Sigmoid colon (tissue), 7 donors: ENCODE data around the gene MX2. TPM values are rescaled to one million over a fixed set of nuclear protein-coding genes. Genes with fewer than 3 reads are reported as not detected.
A peak's percentile ranks its signal among the peaks of the same experiment; 100 is the strongest.

Experiments
- DNase-seq: peaks from one replicate; pipeline ENCODE4 v3.0.0-alpha.2; 2019
- H3K27ac ChIP-seq, 4 donors: fragments of 200-600 bp; sonication (generic); one replicate each; pipeline ENCODE4 v1.5.1; 2016 to 2019; ENCODE audit warnings: mild to moderate bottlenecking in 1 of 4
- H3K27me3 ChIP-seq, 3 donors: fragments of 200-600 bp; sonication (generic); one replicate each; pipeline ENCODE4 v1.5.1; 2019; ENCODE audit warnings: mild to moderate bottlenecking in 1 of 3
- H3K36me3 ChIP-seq, 4 donors: fragments of 200-600 bp; sonication (generic); one replicate each; pipeline ENCODE4 v1.5.1; 2016 to 2019
- H3K4me1 ChIP-seq, 4 donors: fragments of 200-600 bp; sonication (generic); one replicate each; pipeline ENCODE4 v1.5.1; 2017 to 2019
- H3K4me3 ChIP-seq, 4 donors: fragments of 200-600 bp; sonication (generic); one replicate each; pipeline ENCODE4 v1.5.1; 2017 to 2019; ENCODE audit warnings: mild to moderate bottlenecking in 2 of 4, moderate library complexity in 1 of 4
- H3K9me3 ChIP-seq, 4 donors: fragments of 200-600 bp in 3 of 4; sonication (generic) in 3 of 4; one replicate each; pipeline versions ENCODE4 v1.5.1 to v1.6.1; 2013 to 2019
- EP300 ChIP-seq, 4 donors: sonication (generic); formaldehyde crosslinking; IDR thresholded peaks; one replicate each; pipeline ENCODE4 v1.6.1; 2017; ENCODE audit warnings: antibody characterized with exemption in 4 of 4
- POLR2A ChIP-seq, 2 donors: fragments of 450-650 bp; IDR thresholded peaks; one replicate each; pipeline ENCODE4 v1.6.1; 2016; ENCODE audit warnings: antibody characterized with exemption in 2 of 2, mild to moderate bottlenecking in 2 of 2, moderate library complexity in 2 of 2
- POLR2AphosphoS5 ChIP-seq, 4 donors: sonication (generic); formaldehyde crosslinking; IDR thresholded peaks; one replicate each; pipeline ENCODE4 v1.6.1; 2017; ENCODE audit warnings: antibody characterized with exemption in 4 of 4
- WGBS, 2 donors: extraction: QIAGEN DNeasy Blood & Tissue Kit; methylation state at CpG; one replicate each; pipeline ENCODE4 v1.1.7; 2013; 5-methylcytosine and 5-hydroxymethylcytosine counted together
- intact Hi-C: fragments of 100-400 bp; cut with DNase I; formaldehyde crosslinking; loops from one replicate; pipeline ENCODE4 v1.15.1; 2023
- polyA plus RNA-seq, 3 donors: library from polyadenylated mRNA; stranded (reverse); fragments of 200-250 nt; gene quantifications; one replicate each; pipeline ENCODE4 v1.2.3, GENCODE V29; 2013
- total RNA-seq, 4 donors: library from RNA; depleted of rRNA; stranded (reverse); fragments of >200 nt; gene quantifications; one replicate each; pipeline ENCODE4 v1.1.0, GENCODE V29; 2016
- TF ChIP-seq, protein P1 (sequence below), 4 experiments: fragments of 450-650 bp in 3 of 4; fragments of 200-600 bp in 1 of 4; IDR thresholded peaks; one replicate each; pipeline ENCODE4 v1.5.1; 2016 to 2019; ENCODE audit warnings: antibody characterized with exemption in 4 of 4, mild to moderate bottlenecking in 3 of 4, moderate library complexity in 2 of 4
- donor health status: healthy with polysubstance abuse.
- donor health status: Bipolar disorder and iron deficiency.
- donor health status: healthy.

MX2 gene
- total and polyA plus RNA-seq, 7 donors, result 2.5 to 23.9 (median 6.2) TPM

DNA sequence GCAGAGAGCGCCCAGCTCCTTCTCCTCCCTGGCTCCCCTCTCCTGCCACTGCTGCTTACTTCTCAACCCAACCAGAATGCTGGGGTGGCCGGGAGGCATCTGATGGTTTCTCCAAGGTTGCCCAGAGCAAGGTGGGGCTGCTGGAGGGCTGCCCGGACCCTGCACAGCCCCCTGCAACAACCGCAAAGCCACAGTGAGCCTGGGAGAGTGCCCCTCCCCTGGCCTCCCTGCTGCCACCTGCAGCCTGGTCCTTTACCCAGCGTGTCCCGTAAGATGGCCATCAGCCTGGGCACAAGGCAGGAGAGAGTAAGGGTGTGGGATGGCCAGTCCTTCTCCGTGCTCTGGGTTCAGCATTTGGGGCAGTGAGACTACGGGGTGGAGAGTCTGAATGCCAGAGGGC is 17.0 kb downstream of the MX2 start:
- Histone ChIP-seq H3K4me3 (no peak overlapping the region), H3K27me3 (no peaks in the 10 kb centered on the region), H3K4me1 (no peaks in the 10 kb centered on the region), H3K36me3 (peaks cover 0 to 8% (median 0%) of the 10 kb centered on the region in 4 donors), H3K9me3 (no peaks in the 10 kb centered on the region), H3K27ac (no peak overlapping the region)
- intact Hi-C loops, result no loop called here
- no peak for DNase-seq
- 50 to 86% methylated on average over 8 of the region's 8 CpGs for WGBS, 2 donors
- TF ChIP-seq POLR2AphosphoS5 (IDR thresholded peaks at IDR 0.05), result no peak
- TF ChIP-seq, protein P1, sequence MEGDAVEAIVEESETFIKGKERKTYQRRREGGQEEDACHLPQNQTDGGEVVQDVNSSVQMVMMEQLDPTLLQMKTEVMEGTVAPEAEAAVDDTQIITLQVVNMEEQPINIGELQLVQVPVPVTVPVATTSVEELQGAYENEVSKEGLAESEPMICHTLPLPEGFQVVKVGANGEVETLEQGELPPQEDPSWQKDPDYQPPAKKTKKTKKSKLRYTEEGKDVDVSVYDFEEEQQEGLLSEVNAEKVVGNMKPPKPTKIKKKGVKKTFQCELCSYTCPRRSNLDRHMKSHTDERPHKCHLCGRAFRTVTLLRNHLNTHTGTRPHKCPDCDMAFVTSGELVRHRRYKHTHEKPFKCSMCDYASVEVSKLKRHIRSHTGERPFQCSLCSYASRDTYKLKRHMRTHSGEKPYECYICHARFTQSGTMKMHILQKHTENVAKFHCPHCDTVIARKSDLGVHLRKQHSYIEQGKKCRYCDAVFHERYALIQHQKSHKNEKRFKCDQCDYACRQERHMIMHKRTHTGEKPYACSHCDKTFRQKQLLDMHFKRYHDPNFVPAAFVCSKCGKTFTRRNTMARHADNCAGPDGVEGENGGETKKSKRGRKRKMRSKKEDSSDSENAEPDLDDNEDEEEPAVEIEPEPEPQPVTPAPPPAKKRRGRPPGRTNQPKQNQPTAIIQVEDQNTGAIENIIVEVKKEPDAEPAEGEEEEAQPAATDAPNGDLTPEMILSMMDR (IDR thresholded peaks at IDR 0.05), result no peak
- TF ChIP-seq EP300 (IDR thresholded peaks at IDR 0.05), result no peak
- TF ChIP-seq POLR2A (IDR thresholded peaks at IDR 0.05), result no peak

GRCh38 chr21:41379901-41380300 is 18.1 kb downstream of the MX2 start:
- TF ChIP-seq POLR2AphosphoS5 (IDR thresholded peaks at IDR 0.05), result no peak
- Histone ChIP-seq H3K4me1 (no peaks in the 10 kb centered on the region), H3K4me3 (no peak overlapping the region), H3K27ac (no peak overlapping the region), H3K9me3 (no peaks in the 10 kb centered on the region), H3K27me3 (no peaks in the 10 kb centered on the region), H3K36me3 (peaks cover 0 to 8% (median 0%) of the 10 kb centered on the region in 4 donors)
- 89 to 95% methylated on average over 12 of the region's 12 CpGs for WGBS, 2 donors
- no peak for DNase-seq
- intact Hi-C loops, result no loop called here

DNA sequence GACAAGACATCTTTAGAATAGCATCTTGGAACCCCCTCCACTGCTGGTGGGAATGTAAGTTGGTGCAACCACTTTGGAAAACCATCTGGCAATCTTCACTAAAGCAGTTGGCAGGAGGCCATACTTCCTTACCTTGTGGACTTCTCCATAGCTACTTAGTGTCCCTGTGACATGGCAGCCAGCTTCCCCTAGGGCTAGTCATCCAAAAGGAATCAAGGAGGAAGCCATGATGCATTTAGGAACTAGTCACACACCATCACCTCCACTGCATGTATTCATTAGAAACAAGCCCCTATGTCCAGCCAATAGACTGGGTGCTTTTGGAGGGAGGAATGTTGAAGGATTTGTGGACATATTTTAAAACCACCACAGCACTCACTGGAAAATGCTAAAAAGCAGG is 19.9 kb downstream of the MX2 start:
- H3K27ac ChIP-seq, result no peak overlapping the region
- peaks cover 0 to 8% (median 0%) of the 10 kb centered on the region in 4 donors for H3K36me3 ChIP-seq
- no peaks in the 10 kb centered on the region for H3K27me3 ChIP-seq
- no peak overlapping the region for H3K4me3 ChIP-seq
- no peaks in the 10 kb centered on the region for H3K9me3 ChIP-seq
- TF ChIP-seq EP300 (IDR thresholded peaks at IDR 0.05) (no peak), POLR2AphosphoS5 (IDR thresholded peaks at IDR 0.05) (no peak), POLR2A (IDR thresholded peaks at IDR 0.05) (no peak)
- TF ChIP-seq, protein P1 (IDR thresholded peaks at IDR 0.05), result no peak
- no peak for DNase-seq
- intact Hi-C loops, result no loop called here
- H3K4me1 ChIP-seq, result no peaks in the 10 kb centered on the region

GRCh38 chr21:41387042-41387819 is 25.4 kb downstream of the MX2 start:
- intact Hi-C loops, result no loop called here
- no peaks in the 10 kb centered on the region for H3K9me3 ChIP-seq
- DNase-seq, result no peak
- TF ChIP-seq POLR2AphosphoS5 (IDR thresholded peaks at IDR 0.05), result peak in 1 of 4 donors; percentile 19
- TF ChIP-seq, protein P1 (IDR thresholded peaks at IDR 0.05), result no peak
- H3K4me1 ChIP-seq, result no peaks in the 10 kb centered on the region
- H3K4me3 ChIP-seq, result no peak overlapping the region
- no peaks in the 10 kb centered on the region for H3K36me3 ChIP-seq
- WGBS, 2 donors, result 92% methylated on average over 14 of the region's 14 CpGs
- no peaks in the 10 kb centered on the region for H3K27me3 ChIP-seq
- H3K27ac ChIP-seq, result peak overlapping the region; percentile 36 to 56 (median 52)

DNA sequence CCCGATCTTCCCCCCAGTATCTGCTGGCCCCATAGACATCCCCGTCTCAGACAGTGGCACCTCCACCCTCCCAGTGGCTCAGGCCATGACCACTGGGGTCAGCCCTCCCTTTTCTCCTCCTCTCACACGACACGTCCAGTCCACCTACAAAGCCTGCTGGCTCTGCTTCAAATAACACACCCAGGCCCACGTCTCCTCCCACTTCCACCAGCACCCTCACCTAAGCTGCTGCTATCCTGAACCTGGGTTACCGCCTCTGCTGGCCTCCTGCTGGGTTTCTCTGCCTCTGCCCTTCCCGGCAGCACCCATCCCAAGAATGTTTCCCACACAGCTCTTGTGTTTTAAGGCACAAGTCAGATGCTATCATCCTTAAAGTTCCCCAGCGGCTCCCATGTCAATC is 26.0 kb downstream of the MX2 start:
- intact Hi-C loops, result no loop called here
- Histone ChIP-seq H3K36me3 (no peaks in the 10 kb centered on the region), H3K27me3 (no peaks in the 10 kb centered on the region), H3K4me3 (no peak overlapping the region), H3K4me1 (no peaks in the 10 kb centered on the region), H3K9me3 (no peaks in the 10 kb centered on the region), H3K27ac (peak overlapping the region; percentile 21 to 56 (median 38))
- WGBS, 2 donors, result 79 to 89% methylated on average over 8 of the region's 8 CpGs
- TF ChIP-seq EP300 (IDR thresholded peaks at IDR 0.05) (no peak), POLR2A (IDR thresholded peaks at IDR 0.05) (no peak), POLR2AphosphoS5 (IDR thresholded peaks at IDR 0.05) (no peak)
- TF ChIP-seq, protein P1 (IDR thresholded peaks at IDR 0.05), result no peak
- DNase-seq, result no peak
